Measurements from ENCODE around the gene NEMP2.

DNA sequence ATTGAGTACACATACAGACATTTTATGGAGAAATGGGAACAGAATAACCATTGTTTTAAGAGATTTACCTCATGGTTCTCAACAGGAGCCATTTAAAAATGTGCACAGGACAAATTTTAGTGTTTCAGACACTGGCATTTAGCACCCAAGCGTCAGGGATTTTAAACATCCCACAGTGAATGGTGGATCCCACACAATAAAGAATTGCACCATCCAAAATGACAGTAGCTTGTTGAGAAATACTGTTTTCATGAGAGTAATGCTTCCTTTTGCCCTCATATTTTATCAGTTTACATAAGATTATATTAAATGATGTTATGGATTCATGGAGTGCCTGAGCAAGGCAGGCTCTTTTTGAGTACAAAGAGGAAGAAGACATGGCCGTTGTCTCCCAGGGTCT is 72.3 kb downstream of the NEMP2 start:
- TF ChIP-seq POLR2AphosphoS5 (IDR thresholded peaks at IDR 0.05) (no peak), CTCF (IDR thresholded peaks at IDR 0.05; ENCODE audit: poor library complexity, severe bottlenecking) (no peak), EZH2 (IDR thresholded peaks at IDR 0.05; ENCODE audit: borderline replicate concordance, insufficient read depth, low read length, poor library complexity, severe bottlenecking) (no peak), TAF1 (IDR thresholded peaks at IDR 0.05; ENCODE audit: low read depth) (no peak), MXI1 (conservative IDR thresholded peaks at IDR 0.05; ENCODE audit: poor library complexity, severe bottlenecking) (no peak), EP300 (conservative IDR thresholded peaks at IDR 0.05; ENCODE audit: poor library complexity, severe bottlenecking) (no peak)
- TF ChIP-seq, protein P1, sequence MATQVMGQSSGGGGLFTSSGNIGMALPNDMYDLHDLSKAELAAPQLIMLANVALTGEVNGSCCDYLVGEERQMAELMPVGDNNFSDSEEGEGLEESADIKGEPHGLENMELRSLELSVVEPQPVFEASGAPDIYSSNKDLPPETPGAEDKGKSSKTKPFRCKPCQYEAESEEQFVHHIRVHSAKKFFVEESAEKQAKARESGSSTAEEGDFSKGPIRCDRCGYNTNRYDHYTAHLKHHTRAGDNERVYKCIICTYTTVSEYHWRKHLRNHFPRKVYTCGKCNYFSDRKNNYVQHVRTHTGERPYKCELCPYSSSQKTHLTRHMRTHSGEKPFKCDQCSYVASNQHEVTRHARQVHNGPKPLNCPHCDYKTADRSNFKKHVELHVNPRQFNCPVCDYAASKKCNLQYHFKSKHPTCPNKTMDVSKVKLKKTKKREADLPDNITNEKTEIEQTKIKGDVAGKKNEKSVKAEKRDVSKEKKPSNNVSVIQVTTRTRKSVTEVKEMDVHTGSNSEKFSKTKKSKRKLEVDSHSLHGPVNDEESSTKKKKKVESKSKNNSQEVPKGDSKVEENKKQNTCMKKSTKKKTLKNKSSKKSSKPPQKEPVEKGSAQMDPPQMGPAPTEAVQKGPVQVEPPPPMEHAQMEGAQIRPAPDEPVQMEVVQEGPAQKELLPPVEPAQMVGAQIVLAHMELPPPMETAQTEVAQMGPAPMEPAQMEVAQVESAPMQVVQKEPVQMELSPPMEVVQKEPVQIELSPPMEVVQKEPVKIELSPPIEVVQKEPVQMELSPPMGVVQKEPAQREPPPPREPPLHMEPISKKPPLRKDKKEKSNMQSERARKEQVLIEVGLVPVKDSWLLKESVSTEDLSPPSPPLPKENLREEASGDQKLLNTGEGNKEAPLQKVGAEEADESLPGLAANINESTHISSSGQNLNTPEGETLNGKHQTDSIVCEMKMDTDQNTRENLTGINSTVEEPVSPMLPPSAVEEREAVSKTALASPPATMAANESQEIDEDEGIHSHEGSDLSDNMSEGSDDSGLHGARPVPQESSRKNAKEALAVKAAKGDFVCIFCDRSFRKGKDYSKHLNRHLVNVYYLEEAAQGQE (IDR thresholded peaks at IDR 0.05; ENCODE audit: borderline replicate concordance) = no peak
